Right lobe of liver (tissue), 6 donors: ENCODE results near the gene GABRA5. TPM values are rescaled to one million over a fixed set of nuclear protein-coding genes. Genes with fewer than 3 reads are reported as not detected.

ENCODE experiments used
- ATAC-seq, 4 donors: fragments of 200-7000 bp; cut with Tn5 transposase; one replicate each; pipeline ENCODE4 v1.9.1; 2020; ENCODE audit warnings: mild to moderate bottlenecking in 4 of 4, moderate library complexity in 4 of 4
- DNase-seq, 3 donors: peaks; one replicate each; pipeline ENCODE4 v3.0.0-alpha.2; 2020
- H3K27ac ChIP-seq, 3 donors: fragments of 200-600 bp; one replicate each; pipeline ENCODE4 v1.8.0; 2022
- H3K27me3 ChIP-seq, 2 donors: fragments of 200-600 bp; one replicate each; pipeline ENCODE4 v1.8.0; 2022
- H3K36me3 ChIP-seq, 4 donors: fragments of 200-600 bp; sonication (generic) in 1 of 4; one replicate each; pipeline versions ENCODE4 v1.5.1 to v1.8.0; 2017 to 2022; ENCODE audit warnings: control low read depth in 1 of 4
- H3K4me1 ChIP-seq, 4 donors: fragments of 200-600 bp; sonication (generic) in 1 of 4; one replicate each; pipeline versions ENCODE4 v1.5.1 to v1.8.0; 2017 to 2022; ENCODE audit warnings: control low read depth in 1 of 4
- H3K4me3 ChIP-seq, 3 donors: fragments of 200-600 bp; one replicate each; pipeline ENCODE4 v1.8.0; 2022
- H3K9me3 ChIP-seq, 4 donors: fragments of 200-600 bp; sonication (generic) in 1 of 4; one replicate each; pipeline versions ENCODE4 v1.5.1 to v1.8.0; 2017 to 2022; ENCODE audit warnings: control low read depth in 1 of 4
- POLR2A ChIP-seq: fragments of 450-650 bp; IDR thresholded peaks from one replicate; pipeline ENCODE4 v1.6.1; 2017; ENCODE audit warnings: antibody characterized with exemption, mild to moderate bottlenecking
- WGBS: methylation state at CpG from one replicate; pipeline ENCODE4 v1.1.6; 2018; ENCODE audit warnings: low coverage, low lambda C conversion rate; ENCODE audit not compliant: insufficient coverage; ENCODE audit errors: missing lambda C conversion rate; 5-methylcytosine and 5-hydroxymethylcytosine counted together
- intact Hi-C, 2 donors: fragments of 100-400 bp; cut with DNase I; formaldehyde crosslinking; loops; one replicate each; pipeline versions ENCODE4 v1.11.2 to v1.14.1; 2022
- total RNA-seq, 6 experiments: library from RNA; depleted of rRNA in 2 of 6; stranded (reverse); fragments of >200 nt in 2 of 6; fragmentation: NEBNext Ultra II Directional in 3 of 6; extraction: Animal tissue kit (Norgen Biotek cat#: 25700) in 3 of 6; gene quantifications; one replicate each; pipeline versions ENCODE4 v1.1.0 to v1.2.4, GENCODE V29; 2016 to 2023
- TF ChIP-seq, protein P1 (sequence below), 4 donors: fragments of 200-600 bp in 3 of 4; fragments of 450-650 bp in 1 of 4; IDR thresholded peaks; one replicate each; pipeline versions ENCODE4 v1.5.1 to v1.8.0; 2016 to 2022; ENCODE audit warnings: antibody characterized with exemption in 4 of 4, mild to moderate bottlenecking in 2 of 4
- donor health status: DM: no; HTN: yes; CAD: no.
- donor health status: DM: no; HTN: no; CAD: no.
- donor health status: DM: no; HTN: no; CAD: no.
- donor health status: DM: no; HTN: yes; CAD: no.
- donor health status: DM: no; HTN: yes; CAD: no.

Gene GABRA5
- total RNA-seq, 6 experiments from 2014 or later = not detected

DNA sequence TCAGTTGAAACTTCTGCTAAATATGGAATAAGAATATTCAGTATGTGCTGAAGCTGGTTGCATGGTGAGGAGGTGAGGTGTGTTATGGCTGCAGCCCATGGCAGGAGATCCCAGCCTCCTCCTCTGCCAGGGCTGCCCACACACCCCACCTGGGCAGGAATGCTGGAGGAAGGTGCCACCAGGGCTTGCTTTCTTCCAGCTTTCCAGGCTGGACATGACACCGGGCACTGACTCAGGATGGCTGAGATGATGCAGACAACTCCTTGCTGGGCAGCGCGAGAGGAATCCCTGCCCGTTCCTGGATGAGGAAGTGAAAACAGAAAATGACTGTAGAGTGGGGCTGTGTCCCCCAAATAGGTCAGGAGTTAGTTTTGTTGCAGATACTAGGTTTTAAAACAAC, 118.2 kb downstream of the GABRA5 start:
- H3K27me3 ChIP-seq = no peaks in the 10 kb centered on the region
- DNase-seq (no peak), ATAC-seq (no peak)
- H3K9me3 ChIP-seq = no peaks in the 10 kb centered on the region
- 59% methylated on average over 4 of the region's 4 CpGs for WGBS
- intact Hi-C loops = no loop called here
- H3K36me3 ChIP-seq = no peaks in the 10 kb centered on the region
- no peak overlapping the region for H3K4me3 ChIP-seq
- no peaks in the 10 kb centered on the region for H3K4me1 ChIP-seq
- TF ChIP-seq POLR2A = no peak
- TF ChIP-seq, protein P1, sequence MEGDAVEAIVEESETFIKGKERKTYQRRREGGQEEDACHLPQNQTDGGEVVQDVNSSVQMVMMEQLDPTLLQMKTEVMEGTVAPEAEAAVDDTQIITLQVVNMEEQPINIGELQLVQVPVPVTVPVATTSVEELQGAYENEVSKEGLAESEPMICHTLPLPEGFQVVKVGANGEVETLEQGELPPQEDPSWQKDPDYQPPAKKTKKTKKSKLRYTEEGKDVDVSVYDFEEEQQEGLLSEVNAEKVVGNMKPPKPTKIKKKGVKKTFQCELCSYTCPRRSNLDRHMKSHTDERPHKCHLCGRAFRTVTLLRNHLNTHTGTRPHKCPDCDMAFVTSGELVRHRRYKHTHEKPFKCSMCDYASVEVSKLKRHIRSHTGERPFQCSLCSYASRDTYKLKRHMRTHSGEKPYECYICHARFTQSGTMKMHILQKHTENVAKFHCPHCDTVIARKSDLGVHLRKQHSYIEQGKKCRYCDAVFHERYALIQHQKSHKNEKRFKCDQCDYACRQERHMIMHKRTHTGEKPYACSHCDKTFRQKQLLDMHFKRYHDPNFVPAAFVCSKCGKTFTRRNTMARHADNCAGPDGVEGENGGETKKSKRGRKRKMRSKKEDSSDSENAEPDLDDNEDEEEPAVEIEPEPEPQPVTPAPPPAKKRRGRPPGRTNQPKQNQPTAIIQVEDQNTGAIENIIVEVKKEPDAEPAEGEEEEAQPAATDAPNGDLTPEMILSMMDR (IDR thresholded peaks at IDR 0.05) = no peak
- H3K27ac ChIP-seq = no peak overlapping the region

DNA sequence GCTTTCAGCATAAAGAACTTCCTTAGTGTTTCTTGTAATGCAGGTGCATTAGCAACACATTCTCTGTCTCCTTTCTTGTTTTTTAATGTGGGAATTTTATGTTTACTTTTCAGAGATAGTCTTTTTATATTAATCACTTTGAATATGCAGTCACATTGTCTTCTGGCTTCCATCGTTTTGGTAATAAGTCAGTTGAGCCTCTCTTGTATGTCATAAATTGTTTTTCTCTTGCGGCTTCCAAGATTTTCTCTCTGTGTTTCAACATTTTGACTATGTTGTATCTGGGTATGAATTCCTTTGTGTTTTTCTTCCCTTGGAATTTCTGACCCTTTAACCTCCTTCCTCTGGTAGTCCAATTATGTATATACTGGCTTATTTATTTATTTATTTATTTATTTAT, 129.4 kb downstream of the GABRA5 start:
- TF ChIP-seq, protein P1 (IDR thresholded peaks at IDR 0.05) = no peak
- no peak for TF ChIP-seq POLR2A
- Histone ChIP-seq H3K4me3 (no peak overlapping the region), H3K9me3 (no peaks in the 10 kb centered on the region), H3K27ac (no peak overlapping the region), H3K27me3 (no peaks in the 10 kb centered on the region), H3K4me1 (no peaks in the 10 kb centered on the region), H3K36me3 (no peaks in the 10 kb centered on the region)
- no peak for DNase-seq
- WGBS = 62% methylated on average over 2 of the region's 2 CpGs
- ATAC-seq = no peak
- intact Hi-C loops = no loop called here

Other genes with a start within 250 kb of the GABRA5 start
- gene GABRB3, start 94.0 kb upstream of the GABRA5 start, total RNA-seq = 1 to 10 TPM in 4 of 6 experiments, under 1 TPM in 2; 0.49 to 2.7 (median 1.4) TPM
- under 1 TPM in 1 of 6 experiments, not detected in 5; 0.18 TPM for gene GABRG3, start 104.1 kb downstream of the GABRA5 start, total RNA-seq